Measurements from ENCODE around the gene STOX1. TPM values are rescaled to one million over a fixed set of nuclear protein-coding genes. Genes with fewer than 3 reads are reported as not detected.

Gene STOX1
- total and polyA plus RNA-seq, 2 of the 13 experiments (the other 11 are each of a cell fraction or from before 2014, with no cell fraction given): 2.5 to 6.0 TPM

DNA sequence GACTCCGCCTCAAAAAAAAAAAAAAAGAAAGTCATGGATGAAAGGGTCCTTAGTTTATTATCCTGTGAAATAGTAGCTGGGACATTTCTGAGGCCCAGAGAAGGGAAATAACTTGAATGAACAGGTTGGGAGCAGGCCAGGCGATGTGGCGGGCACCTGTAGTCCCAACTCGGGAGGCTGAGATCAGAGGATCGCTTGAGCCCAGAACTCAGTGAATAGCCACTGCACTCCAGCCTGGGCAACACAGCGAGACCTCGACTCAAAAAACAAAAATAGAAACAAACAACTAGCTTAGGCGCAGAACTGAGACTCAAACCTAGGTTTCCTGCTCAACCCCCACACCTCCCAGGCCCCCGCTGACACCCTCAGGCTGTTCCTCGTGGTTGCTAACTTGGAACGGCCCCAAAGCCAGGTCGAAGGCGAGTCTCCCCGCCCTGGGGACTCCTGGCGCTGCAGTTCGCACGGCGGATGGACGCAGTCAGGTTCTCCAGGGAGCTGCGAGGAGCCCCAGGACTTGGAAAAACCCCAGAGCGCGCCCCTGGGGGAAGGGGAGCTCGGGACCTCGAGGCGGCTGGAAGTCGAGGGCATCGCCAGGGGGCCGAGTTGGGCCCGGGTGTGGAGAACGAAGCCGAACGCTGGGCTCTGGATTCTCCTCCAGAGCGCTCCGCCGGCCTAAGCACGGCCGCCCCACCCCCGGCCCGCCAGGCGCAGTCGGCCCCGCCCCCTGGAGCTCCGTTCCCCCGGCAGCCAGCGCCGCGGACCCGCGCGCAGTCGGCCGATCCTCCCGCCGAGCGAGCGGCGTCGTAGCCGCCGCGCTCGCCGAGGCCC lies at the start of gene STOX1 (continued):
- TF ChIP-seq ZNF20 (CRISPR knock-in tag; IDR thresholded peaks at IDR 0.05) (no peak), MYNN (CRISPR knock-in tag; IDR thresholded peaks at IDR 0.05; ENCODE audit: low read depth) (no peak), ZNF335 (CRISPR knock-in tag; IDR thresholded peaks at IDR 0.05) (no peak), MLLT10 (CRISPR knock-in tag; IDR thresholded peaks at IDR 0.05) (no peak), ZNF232 (CRISPR knock-in tag; IDR thresholded peaks at IDR 0.05; ENCODE audit: borderline replicate concordance) (no peak), ESRRA (CRISPR knock-in tag; IDR thresholded peaks at IDR 0.05; ENCODE audit: low read depth) (no peak), ATRX (CRISPR knock-in tag; IDR thresholded peaks at IDR 0.05; ENCODE audit: borderline replicate concordance) (no peak), SOX5 (CRISPR knock-in tag; IDR thresholded peaks at IDR 0.05; ENCODE audit: borderline replicate concordance) (no peak), ZEB1 (IDR thresholded peaks at IDR 0.05; ENCODE audit: insufficient replicate concordance, low read depth) (no peak), ZFP36L1 (CRISPR knock-in tag; IDR thresholded peaks at IDR 0.05) (no peak), NFATC3 (CRISPR knock-in tag; IDR thresholded peaks at IDR 0.05) (no peak), ZNF761 (CRISPR knock-in tag; conservative IDR thresholded peaks at IDR 0.05) (no peak), SMARCC2 (IDR thresholded peaks at IDR 0.05) (no peak), FOXK1 (CRISPR knock-in tag; IDR thresholded peaks at IDR 0.05; ENCODE audit: borderline replicate concordance, low read depth) (no peak), PITX1 (CRISPR knock-in tag; IDR thresholded peaks at IDR 0.05) (no peak), ZNF549 (CRISPR knock-in tag; IDR thresholded peaks at IDR 0.05) (no peak), NFE2L2 (IDR thresholded peaks at IDR 0.05; ENCODE audit: low read length) (no peak), SOX6 (IDR thresholded peaks at IDR 0.05) (no peak), SOX6 (CRISPR knock-in tag; IDR thresholded peaks at IDR 0.05) (no peak), TCF7 (IDR thresholded peaks at IDR 0.05; ENCODE audit: low read depth) (no peak), SRF (IDR thresholded peaks at IDR 0.05; ENCODE audit: low read depth, low read length) (no peak), TEF (CRISPR knock-in tag; IDR thresholded peaks at IDR 0.05) (no peak), MZF1 (CRISPR knock-in tag; IDR thresholded peaks at IDR 0.05; ENCODE audit: borderline replicate concordance) (no peak), RBM22 (optimal IDR thresholded peaks at IDR 0.05; ENCODE audit: low read length) (no peak), ZSCAN21 (CRISPR knock-in tag; IDR thresholded peaks at IDR 0.05; ENCODE audit: borderline replicate concordance) (no peak), MBD4 (IDR thresholded peaks at IDR 0.05; ENCODE audit: borderline replicate concordance, low read length) (no peak), NCOR1 (IDR thresholded peaks at IDR 0.05; ENCODE audit: borderline replicate concordance, low read length) (no peak)
- TF ChIP-seq, protein P1, sequence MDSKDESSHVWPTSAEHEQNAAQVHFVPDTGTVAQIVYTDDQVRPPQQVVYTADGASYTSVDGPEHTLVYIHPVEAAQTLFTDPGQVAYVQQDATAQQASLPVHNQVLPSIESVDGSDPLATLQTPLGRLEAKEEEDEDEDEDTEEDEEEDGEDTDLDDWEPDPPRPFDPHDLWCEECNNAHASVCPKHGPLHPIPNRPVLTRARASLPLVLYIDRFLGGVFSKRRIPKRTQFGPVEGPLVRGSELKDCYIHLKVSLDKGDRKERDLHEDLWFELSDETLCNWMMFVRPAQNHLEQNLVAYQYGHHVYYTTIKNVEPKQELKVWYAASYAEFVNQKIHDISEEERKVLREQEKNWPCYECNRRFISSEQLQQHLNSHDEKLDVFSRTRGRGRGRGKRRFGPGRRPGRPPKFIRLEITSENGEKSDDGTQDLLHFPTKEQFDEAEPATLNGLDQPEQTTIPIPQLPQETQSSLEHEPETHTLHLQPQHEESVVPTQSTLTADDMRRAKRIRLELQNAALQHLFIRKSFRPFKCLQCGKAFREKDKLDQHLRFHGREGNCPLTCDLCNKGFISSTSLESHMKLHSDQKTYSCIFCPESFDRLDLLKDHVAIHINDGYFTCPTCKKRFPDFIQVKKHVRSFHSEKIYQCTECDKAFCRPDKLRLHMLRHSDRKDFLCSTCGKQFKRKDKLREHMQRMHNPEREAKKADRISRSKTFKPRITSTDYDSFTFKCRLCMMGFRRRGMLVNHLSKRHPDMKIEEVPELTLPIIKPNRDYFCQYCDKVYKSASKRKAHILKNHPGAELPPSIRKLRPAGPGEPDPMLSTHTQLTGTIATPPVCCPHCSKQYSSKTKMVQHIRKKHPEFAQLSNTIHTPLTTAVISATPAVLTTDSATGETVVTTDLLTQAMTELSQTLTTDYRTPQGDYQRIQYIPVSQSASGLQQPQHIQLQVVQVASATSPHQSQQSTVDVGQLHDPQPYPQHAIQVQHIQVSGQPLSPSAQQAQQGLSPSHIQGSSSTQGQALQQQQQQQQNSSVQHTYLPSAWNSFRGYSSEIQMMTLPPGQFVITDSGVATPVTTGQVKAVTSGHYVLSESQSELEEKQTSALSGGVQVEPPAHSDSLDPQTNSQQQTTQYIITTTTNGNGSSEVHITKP (CRISPR knock-in tag; IDR thresholded peaks at IDR 0.05; ENCODE audit: low read depth): no peak
- TF ChIP-seq, protein P2, sequence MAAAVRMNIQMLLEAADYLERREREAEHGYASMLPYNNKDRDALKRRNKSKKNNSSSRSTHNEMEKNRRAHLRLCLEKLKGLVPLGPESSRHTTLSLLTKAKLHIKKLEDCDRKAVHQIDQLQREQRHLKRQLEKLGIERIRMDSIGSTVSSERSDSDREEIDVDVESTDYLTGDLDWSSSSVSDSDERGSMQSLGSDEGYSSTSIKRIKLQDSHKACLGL (CRISPR knock-in tag; IDR thresholded peaks at IDR 0.05): 0 out of 2 replicates have a peak, but pooled peaks have one; percentile 26
